Measurements from ENCODE around the gene SMG1. TPM values are rescaled to one million over a fixed set of nuclear protein-coding genes. Genes with fewer than 3 reads are reported as not detected.

SMG1 gene
- total and polyA plus RNA-seq, 2 of the 13 experiments (the other 11 are each of a cell fraction or from before 2014, with no cell fraction given) = 48.7 to 53.7 TPM

GRCh38 chr16:18975109-18975508, 48.9 kb upstream of the SMG1 start:
- BruUV-seq (replicated peaks) = no TSS peak
- 30% methylated on average over 3 of the region's 3 CpGs for WGBS (ENCODE audit: low lambda C conversion rate)
- Histone ChIP-seq H3K27me3 (ENCODE audit: control insufficient read depth in 1 of 2, insufficient read depth in 2 of 2, low read length in 2 of 2) (peaks cover 9 to 44% of the 10 kb centered on the region in 2 experiments), H2AFZ (ENCODE audit: low read length) (no peak overlapping the region), H4K20me1 (ENCODE audit: insufficient read depth, low read length) (no peaks in the 10 kb centered on the region), H3K4me1 (ENCODE audit: insufficient read depth, low read length) (peaks cover 10% of the 10 kb centered on the region), H3K9ac (ENCODE audit: insufficient read depth, low read depth, low read length) (no peak overlapping the region), H3K36me3 (replicated peaks in 1 of 2; ENCODE audit: control insufficient read depth in 1 of 2, insufficient read depth in 2 of 2, low read length in 2 of 2) (no peaks in the 10 kb centered on the region), H3K9me3 (ENCODE audit: low read length) (no peaks in the 10 kb centered on the region), H3K79me2 (ENCODE audit: insufficient read depth, low read length) (no peaks in the 10 kb centered on the region), H3K4me2 (ENCODE audit: low read depth, low read length) (no peak overlapping the region), H3K27ac (ENCODE audit: extremely low read length, insufficient read depth, low read length) (no peak overlapping the region), H3K4me3 (replicated peaks in 1 of 3; ENCODE audit: insufficient read depth in 1 of 3, low read depth in 2 of 3, low read length in 3 of 3) (no peak overlapping the region)
- DNase-seq (ENCODE audit: low spot score) = no peak
- ChIA-PET POLR2A (interaction anchor here (2.3 kb wide), 1 partner anchor 174 kb away, joined by 8 read pairs; the partner anchor contains the start of gene ARL6IP1), CTCF (ENCODE audit: low intra/inter-chr PET ratio, low total read pairs) (no interaction called here)
- ATAC-seq = no peak
- TF ChIP-seq POGZ (CRISPR knock-in tag; IDR thresholded peaks at IDR 0.05) (no peak), PHB2 (IDR thresholded peaks at IDR 0.05; ENCODE audit: partially characterized antibody) (no peak), LCORL (IDR thresholded peaks at IDR 0.05) (no peak), LCORL (CRISPR knock-in tag; IDR thresholded peaks at IDR 0.05) (no peak), ZNF691 (CRISPR knock-in tag; IDR thresholded peaks at IDR 0.05; ENCODE audit: borderline replicate concordance, low read depth) (no peak), CERS6 (CRISPR knock-in tag; IDR thresholded peaks at IDR 0.05) (no peak), ZBTB25 (CRISPR knock-in tag; IDR thresholded peaks at IDR 0.05) (no peak), ZNF17 (CRISPR knock-in tag; IDR thresholded peaks at IDR 0.05) (no peak), AGO1 (IDR thresholded peaks at IDR 0.05; ENCODE audit: low read depth, low read length, poor library complexity, severe bottlenecking) (no peak), CENPBD1 (CRISPR knock-in tag; IDR thresholded peaks at IDR 0.05; ENCODE audit: borderline replicate concordance, low read depth) (no peak)
- FAIRE-seq = no peak
- intact Hi-C loops (cut with micrococcal nuclease; ENCODE audit: unreplicated experiment) (no loop called here), in situ Hi-C loops (cut with HindIII; ENCODE audit: extremely low pct_ligation_motif_present, low pct_unique_long_range_greater_than_20kb) (no loop called here)
